T-helper 1 cell (primary cell): Measurements from ENCODE around the gene CADPS.

ENCODE experiments used
- DNase-seq, 5 donors: peaks; one replicate each; pipeline ENCODE4 v3.0.0-alpha.2; 2012 to 2020

Gene CADPS

DNA sequence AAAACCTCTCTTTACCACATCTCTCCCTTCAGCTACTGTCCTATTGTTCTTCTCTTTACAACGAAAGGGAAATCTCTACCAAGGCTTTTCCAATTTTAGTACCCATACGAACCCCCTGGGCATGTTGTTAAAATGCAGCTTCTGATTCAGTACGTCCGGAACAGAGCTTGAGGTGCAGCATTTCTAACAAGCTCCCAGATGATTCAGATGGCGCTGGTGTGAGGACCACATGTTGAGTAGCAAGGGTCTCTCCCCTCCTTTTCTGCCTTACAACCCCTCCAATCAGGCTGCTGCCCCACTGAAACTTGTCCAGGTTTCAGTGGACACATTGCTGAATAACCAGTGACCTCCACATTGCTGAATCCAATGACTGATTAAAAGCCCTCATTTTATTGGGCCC lies 324.8 kb downstream of the CADPS start:
- DNase-seq = no peak

- no peak for DNase-seq
Observed at GRCh38 chr3:62548528-62549205, 326.5 kb downstream of the CADPS start.

- DNase-seq = no peak
Observed at GRCh38 chr3:62546266-62546665, 328.9 kb downstream of the CADPS start.

GRCh38 chr3:62542185-62542584 lies 333.0 kb downstream of the CADPS start:
- DNase-seq = no peak

GRCh38 chr3:62539762-62540161 lies 335.5 kb downstream of the CADPS start:
- no peak for DNase-seq

GRCh38 chr3:62538691-62539356 lies 336.4 kb downstream of the CADPS start:
- no peak for DNase-seq

DNA sequence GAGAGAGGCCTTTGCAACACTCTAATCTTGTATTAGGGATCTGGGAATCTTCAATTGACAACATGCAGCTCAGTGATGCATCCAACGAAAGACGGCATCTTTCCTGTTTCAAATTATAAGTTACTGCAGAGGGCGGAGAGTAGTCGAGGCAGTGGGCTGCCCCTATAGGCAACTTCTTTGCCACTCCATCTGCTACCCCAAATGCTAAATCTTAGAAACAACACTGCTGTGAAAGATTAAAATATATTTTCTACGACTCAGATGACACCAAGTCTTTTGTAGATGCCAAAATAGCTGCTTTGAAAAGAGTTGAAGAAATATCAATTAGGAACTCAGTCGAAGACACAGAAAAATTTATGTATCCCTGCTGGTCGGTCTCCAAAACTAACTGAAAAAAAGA lies 340.9 kb downstream of the CADPS start:
- no peak for DNase-seq

- DNase-seq = no peak
Observed at GRCh38 chr3:62532796-62533195, 342.4 kb downstream of the CADPS start.

DNA sequence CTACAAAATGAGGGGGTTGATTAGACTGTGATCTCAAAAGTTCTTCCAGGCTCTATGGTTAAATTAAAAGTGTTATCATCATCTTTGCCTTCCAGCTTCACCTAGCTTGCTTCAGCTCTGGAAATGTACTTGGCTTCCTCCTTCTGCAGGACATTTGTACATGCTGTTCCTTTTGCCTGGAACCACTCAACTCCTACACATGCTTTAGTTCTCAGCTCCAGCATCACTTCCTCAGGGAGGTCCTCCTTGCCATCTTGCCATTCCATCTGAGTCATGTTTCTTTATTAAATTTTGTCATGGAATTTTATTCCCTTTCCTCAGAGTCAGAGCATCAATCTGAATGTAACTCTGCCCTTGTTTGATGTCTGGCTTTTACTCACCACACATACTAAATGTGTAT lies 343.2 kb downstream of the CADPS start:
- no peak for DNase-seq

GRCh38 chr3:62531493-62531892 lies 343.7 kb downstream of the CADPS start:
- DNase-seq = no peak

DNA sequence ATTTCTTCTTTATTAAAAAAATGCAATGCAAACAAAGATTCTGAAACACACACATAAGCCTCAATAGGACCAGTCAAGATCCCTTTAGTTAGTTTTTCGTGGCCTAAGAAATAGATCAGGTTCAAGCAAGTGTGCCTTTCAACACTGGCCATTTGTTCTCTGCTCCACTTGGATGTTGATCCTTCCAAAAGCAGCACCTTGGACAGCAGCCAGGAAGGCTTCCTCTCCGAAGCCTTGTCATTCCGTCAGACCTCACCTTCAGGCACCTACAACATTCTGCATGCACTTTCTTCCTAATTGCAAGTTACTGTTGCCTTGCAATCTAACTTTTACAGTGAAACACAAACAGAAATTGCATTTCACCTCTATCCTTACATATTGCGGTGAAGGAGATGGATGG lies 346.0 kb downstream of the CADPS start:
- no peak for DNase-seq

DNA sequence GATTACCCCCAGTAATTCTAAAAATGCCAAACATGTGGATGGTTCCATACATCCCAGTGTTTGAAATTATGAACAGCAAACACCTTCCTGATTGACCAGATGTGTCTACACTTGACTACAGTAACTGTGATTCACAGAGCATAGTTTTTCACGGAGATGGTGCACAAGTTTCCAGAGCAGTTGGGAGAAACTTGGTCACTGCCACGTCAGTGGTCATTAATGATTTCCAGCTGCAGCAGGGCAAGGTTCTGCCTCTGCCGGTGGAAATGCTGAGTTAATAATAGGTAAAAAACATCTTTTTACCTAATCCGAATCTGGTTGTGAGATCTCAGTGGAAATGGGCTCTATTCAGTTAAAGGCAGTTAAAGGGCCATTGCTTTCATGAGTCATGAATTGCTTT lies 347.7 kb downstream of the CADPS start:
- DNase-seq = no peak

DNA sequence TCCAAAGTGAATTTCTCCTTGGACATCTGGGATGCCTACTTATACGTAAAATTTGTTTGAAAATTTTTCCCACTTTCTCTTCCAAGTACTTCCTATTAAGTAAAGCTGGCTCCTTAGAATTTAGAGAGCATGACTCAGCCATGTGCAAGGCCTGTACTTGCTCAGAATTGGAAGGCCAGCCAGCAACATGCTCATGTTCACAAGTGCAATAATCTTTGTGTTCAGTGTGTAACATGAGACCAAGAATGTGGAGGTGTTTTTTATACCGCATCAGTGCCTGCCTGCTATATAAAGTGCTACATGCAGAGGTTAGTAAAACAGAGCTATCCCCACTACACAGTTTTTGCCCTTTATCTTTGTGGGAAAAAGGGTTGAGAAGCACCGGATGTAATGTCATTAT lies 349.9 kb downstream of the CADPS start:
- no peak for DNase-seq

GRCh38 chr3:62523672-62524071 lies 351.5 kb downstream of the CADPS start:
- no peak for DNase-seq

DNA sequence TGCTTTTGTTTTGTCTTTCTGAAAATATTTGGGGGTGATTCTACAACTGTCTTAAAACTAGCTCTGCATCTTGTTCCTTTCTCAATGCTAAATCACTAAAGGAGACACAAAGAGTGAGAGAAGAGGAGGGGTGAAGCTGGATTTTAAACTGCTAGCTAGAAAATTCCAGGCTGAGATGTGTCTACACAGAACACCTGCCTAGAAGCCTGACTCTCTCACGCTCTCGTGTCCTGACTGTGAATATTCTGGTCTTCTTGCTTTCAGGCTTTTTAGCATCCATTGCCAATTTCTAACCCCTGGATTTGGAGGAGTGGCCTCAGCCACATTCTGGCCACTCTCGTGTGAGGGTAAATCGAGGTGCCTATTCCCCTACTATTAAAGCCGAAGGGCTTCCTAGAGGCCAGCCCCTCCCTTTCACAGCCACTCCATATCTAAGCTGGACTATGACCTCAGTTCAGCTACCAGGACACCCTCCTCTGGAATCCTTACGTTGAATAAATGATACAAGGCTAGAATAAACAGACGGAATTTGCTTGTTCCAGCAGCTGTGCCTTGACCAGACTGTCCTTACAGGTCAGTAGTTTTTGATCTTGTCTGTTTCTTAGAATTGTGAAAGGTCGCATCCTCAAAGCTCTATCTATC lies 353.6 kb downstream of the CADPS start:
- DNase-seq = no peak

GRCh38 chr3:62503516-62503915 lies 371.7 kb downstream of the CADPS start:
- DNase-seq = no peak

- DNase-seq = no peak
Observed at GRCh38 chr3:62502315-62503300, 372.6 kb downstream of the CADPS start.

- no peak for DNase-seq
Observed at GRCh38 chr3:62501289-62501668, 373.9 kb downstream of the CADPS start.

DNA sequence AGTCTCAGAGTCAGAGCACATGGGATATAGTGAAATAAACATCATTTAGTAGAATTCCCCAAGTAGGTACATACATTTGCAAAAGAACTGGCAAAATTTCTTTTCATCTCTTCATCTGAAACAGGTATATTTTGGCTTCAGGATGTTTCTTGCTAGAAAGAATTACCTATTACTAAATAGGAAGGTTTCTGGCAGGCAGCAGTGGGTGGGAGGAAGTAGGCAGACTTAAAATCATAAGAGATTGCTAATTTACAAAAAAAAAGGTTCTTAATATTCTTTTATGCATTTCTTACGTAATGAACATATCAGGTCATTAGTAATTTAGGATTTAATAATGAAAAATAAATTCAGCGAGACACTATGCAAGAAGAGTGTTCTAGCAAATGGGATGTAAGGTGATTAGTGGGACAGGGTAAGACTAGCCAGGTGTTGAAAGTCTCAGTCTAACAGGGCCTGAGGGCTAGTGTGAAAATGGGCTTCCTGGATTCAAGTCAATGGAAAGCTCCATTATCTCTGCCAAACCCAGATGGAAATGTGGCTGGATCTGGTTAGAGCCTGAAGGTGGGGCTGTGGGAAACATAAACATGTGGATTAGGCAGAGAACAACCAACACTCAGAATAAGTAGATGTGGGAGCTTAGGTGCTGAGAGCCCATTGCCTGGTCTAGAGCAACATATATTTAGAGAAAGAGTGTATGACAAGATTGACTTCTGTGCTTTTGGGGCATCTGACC lies 374.5 kb downstream of the CADPS start:
- no peak for DNase-seq

- no peak for DNase-seq
Observed at GRCh38 chr3:62497156-62497555, 378.1 kb downstream of the CADPS start.

DNA sequence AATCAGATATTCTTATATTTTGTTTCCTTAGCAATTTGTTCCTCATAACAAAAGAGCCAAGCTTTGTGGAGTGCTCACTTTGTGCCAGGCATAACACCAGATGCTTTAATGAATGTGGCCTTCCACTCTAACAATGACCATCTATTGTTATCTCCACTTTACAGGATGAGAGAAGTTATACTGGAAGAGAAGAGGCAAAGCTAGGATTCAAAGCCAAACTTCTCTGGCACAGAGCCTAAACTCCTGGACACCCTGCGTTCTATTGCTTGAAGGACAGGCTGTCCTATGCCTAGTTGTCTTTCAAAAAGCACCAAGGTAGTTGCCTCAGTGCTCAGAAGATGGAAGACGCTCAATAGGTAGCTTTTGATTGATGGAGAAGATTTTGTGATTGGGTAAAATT lies 378.7 kb downstream of the CADPS start:
- DNase-seq = no peak

- DNase-seq = no peak
Observed at GRCh38 chr3:62493109-62493801, 382.0 kb downstream of the CADPS start.
